GM06990 (cell line): ENCODE measurements around the gene CSTPP1.

Experiments used
- DNase-seq: peaks from one replicate; pipeline ENCODE4 v3.0.0-alpha.2; 2011; ENCODE audit not compliant: insufficient read length; ENCODE audit errors: extremely low read depth
- H3K27me3 ChIP-seq: replicated peaks from 2 replicates; pipeline ENCODE4 v1.6.0; 2011; ENCODE audit warnings: low read length; ENCODE audit not compliant: control insufficient read depth, insufficient read depth
- H3K36me3 ChIP-seq: 2 replicates; pipeline ENCODE4 v1.5.1; 2011; ENCODE audit warnings: low read length; ENCODE audit not compliant: control insufficient read depth, insufficient read depth
- H3K4me3 ChIP-seq: replicated peaks from 2 replicates; pipeline ENCODE4 v1.5.1; 2011; ENCODE audit warnings: low read depth, mild to moderate bottlenecking, control low read depth, low read length
- TF ChIP-seq, protein P1 (sequence below): IDR thresholded peaks from 2 replicates; pipeline ENCODE4 v1.5.1; 2011; ENCODE audit warnings: low read length, control low read depth, mild to moderate bottlenecking, inconsistent platforms; ENCODE audit not compliant: insufficient read depth, poor library complexity, severe bottlenecking

Gene CSTPP1

DNA sequence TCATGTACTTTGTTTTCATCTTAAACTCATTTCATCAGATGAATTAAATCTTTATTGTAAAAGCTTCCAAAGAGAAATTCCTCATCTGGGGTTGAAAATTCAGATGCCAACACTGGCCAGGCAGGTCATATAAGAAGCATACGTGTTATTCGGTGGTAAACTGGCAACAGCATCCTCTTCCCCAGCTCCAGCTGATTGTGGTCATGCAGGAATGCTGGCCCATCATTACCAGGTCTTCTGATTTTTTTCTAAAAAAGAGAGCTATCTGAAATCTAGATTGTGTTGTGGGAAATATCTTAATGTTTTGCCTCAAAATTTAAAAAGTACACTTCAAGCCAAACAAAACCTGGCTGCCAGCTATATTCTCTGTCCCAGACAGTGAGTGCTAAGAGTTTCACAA, 186.5 kb downstream of the CSTPP1 start:
- H3K27me3 ChIP-seq = no peaks in the 10 kb centered on the region
- TF ChIP-seq, protein P1, sequence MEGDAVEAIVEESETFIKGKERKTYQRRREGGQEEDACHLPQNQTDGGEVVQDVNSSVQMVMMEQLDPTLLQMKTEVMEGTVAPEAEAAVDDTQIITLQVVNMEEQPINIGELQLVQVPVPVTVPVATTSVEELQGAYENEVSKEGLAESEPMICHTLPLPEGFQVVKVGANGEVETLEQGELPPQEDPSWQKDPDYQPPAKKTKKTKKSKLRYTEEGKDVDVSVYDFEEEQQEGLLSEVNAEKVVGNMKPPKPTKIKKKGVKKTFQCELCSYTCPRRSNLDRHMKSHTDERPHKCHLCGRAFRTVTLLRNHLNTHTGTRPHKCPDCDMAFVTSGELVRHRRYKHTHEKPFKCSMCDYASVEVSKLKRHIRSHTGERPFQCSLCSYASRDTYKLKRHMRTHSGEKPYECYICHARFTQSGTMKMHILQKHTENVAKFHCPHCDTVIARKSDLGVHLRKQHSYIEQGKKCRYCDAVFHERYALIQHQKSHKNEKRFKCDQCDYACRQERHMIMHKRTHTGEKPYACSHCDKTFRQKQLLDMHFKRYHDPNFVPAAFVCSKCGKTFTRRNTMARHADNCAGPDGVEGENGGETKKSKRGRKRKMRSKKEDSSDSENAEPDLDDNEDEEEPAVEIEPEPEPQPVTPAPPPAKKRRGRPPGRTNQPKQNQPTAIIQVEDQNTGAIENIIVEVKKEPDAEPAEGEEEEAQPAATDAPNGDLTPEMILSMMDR = no peak

DNA sequence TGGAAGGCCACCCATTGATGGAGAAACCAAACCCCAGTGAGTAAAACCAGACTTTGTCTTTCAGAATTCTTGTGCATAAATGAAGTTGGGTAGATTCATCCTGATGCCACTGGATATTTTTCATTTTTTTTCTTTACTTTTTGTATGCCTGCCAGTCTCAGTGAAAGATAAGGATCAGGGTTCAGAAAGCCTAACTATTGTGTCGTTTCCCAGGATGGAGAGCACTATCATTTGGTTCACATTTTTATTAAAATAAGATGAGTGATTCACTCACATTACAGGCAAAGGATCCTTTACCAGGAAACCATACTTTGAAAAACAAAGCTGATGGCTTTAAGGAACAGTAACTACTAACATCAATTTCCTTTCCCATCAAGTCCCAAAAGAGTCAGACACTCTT, 188.1 kb downstream of the CSTPP1 start:
- TF ChIP-seq, protein P1 = no peak
- Histone ChIP-seq H3K36me3 (no peaks in the 10 kb centered on the region), H3K4me3 (no peak overlapping the region), H3K27me3 (no peaks in the 10 kb centered on the region)
- DNase-seq = no peak

More for the DNA sequence above, 186.5 kb downstream of the CSTPP1 start:
- Histone ChIP-seq H3K36me3 (no peaks in the 10 kb centered on the region), H3K4me3 (no peak overlapping the region)
- no peak for DNase-seq

DNA sequence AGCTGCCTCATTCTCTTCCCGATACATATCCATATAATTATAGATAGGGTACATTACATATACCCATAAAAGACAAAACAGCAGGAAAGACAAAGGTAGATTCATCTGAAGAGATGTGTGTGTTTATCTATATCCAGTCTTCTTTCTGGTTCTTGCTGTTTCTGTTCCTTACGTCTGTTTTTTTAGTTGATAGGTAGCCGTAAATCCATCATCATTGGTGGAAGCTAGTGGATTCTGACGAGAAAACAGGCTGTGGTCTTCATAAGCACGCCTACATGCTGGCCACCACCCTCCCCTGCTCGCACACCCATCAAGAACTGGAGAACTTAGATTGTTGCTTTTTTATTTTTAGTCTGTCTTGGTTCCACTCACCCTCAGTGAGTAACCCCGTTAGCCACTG, 188.5 kb downstream of the CSTPP1 start:
- Histone ChIP-seq H3K36me3 (no peaks in the 10 kb centered on the region), H3K4me3 (no peak overlapping the region), H3K27me3 (no peaks in the 10 kb centered on the region)
- no peak for DNase-seq
- TF ChIP-seq, protein P1 = no peak

DNA sequence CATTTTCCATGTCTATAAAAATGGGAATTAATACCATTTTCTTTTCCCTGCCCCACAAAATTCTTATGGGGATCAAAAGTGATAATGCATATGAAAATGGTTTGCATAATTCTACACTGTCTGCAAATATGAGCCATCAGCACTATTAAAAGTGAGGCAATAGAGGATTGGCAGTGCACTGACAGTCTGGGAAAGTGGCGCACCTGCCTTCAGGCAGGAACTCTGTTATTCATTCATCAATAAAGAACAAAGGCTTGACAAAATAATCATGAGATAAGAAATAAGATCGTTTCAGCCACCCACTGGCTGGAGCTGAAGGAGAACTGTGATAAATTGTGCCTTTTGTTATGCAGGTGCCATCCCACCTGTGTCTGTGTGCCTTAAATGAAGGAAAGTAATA, 190.7 kb downstream of the CSTPP1 start:
- no peak for DNase-seq

DNA sequence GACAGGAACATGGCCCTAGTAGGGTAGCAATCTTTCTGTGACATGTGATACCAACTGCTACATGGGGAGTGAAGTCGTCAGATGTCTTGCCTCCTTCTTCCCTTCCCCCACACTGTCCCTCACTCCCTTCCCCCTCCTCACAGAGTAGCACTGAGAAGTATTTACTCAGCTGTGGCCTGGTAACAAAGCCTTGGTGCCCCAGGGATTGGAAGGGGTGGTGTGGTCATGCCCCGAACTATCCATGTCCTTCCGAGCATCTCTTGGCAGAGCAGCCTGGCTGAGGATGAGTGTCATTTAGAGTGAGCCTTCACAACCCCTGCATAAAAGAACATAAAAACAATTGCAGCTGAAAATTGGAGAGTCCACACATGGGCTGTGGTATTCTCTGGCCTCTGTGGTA, 194.0 kb downstream of the CSTPP1 start:
- DNase-seq = no peak
- TF ChIP-seq, protein P1 = no peak
- Histone ChIP-seq H3K4me3 (no peak overlapping the region), H3K27me3 (no peaks in the 10 kb centered on the region), H3K36me3 (no peaks in the 10 kb centered on the region)

More for the DNA sequence above, 190.7 kb downstream of the CSTPP1 start:
- Histone ChIP-seq H3K36me3 (no peaks in the 10 kb centered on the region), H3K27me3 (no peaks in the 10 kb centered on the region), H3K4me3 (no peak overlapping the region)
- TF ChIP-seq, protein P1 = no peak

DNA sequence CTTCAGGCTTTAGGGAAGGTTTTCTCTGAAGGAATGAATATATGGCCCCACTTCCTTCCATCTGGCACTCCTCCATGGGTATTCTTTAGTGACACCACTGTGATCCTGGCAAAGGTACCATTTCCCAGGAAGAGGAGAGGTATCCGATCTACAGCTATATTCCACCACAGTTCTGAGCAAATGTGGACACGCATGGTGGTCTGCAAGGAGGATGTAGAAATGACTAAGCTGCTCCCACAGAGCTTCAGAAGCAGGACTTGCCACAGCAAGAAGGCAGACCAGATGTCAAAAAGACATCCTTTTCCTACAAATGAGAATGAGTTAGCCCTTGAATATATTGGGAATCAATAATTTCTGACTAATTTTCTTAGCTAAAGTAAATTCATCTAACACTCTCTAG, 194.6 kb downstream of the CSTPP1 start:
- TF ChIP-seq, protein P1 = no peak
- no peaks in the 10 kb centered on the region for H3K27me3 ChIP-seq

More for the DNA sequence above, 194.6 kb downstream of the CSTPP1 start:
- Histone ChIP-seq H3K4me3 (no peak overlapping the region), H3K36me3 (no peaks in the 10 kb centered on the region)
- no peak for DNase-seq
